Fibroblast of lung (primary cell): Measurements from ENCODE around the gene TRIP12.

ENCODE experiments used
- CTCF ChIP-seq, 2 donors: IDR thresholded peaks in 1 of 2; conservative IDR thresholded peaks in 1 of 2; 1 replicate in 1 of 2; 2 replicates in 1 of 2; pipeline ENCODE4 v1.5.1; 2011 to 2012; ENCODE audit warnings: low read length in 2 of 2, control low read depth in 1 of 2, inconsistent platforms in 1 of 2, low read depth in 1 of 2, mild to moderate bottlenecking in 1 of 2
- EZH2 ChIP-seq: IDR thresholded peaks from 2 replicates; pipeline ENCODE4 v1.5.1; 2012; ENCODE audit warnings: low read length, control low read depth, mild to moderate bottlenecking; ENCODE audit errors: missing control alignments

- no peak for TF ChIP-seq CTCF (conservative IDR thresholded peaks at IDR 0.05 in 1 of 2, IDR thresholded peaks at IDR 0.05 in 1 of 2; ENCODE audit: low read depth in 1 of 2, low read length in 2 of 2)
- no peak for TF ChIP-seq EZH2
Measured at GRCh38 chr2:229901819-229902218, 20.0 kb downstream of the TRIP12 start.
